HT1080 (cell line): ENCODE data around the gene CALM1. TPM values are rescaled to one million over a fixed set of nuclear protein-coding genes. Genes with fewer than 3 reads are reported as not detected.

Experiments used
- DNase-seq: peaks from one replicate; pipeline ENCODE4 v3.0.0-alpha.2; 2015; ENCODE audit warnings: low read depth
- total RNA-seq: library from RNA; depleted of rRNA; stranded (reverse); fragments of >200 nt; shearing (Covaris generic); gene quantifications from 2 replicates; pipeline ENCODE4 v1.2.3, GENCODE V29; 2014

CALM1 gene
- total RNA-seq, 1 experiment from 2014 or later: 648 TPM

GRCh38 chr14:90407230-90407629 is 10.4 kb downstream of the CALM1 start:
- no peak for DNase-seq

GRCh38 chr14:90408713-90409112 is 11.9 kb downstream of the CALM1 start:
- no peak for DNase-seq

DNA sequence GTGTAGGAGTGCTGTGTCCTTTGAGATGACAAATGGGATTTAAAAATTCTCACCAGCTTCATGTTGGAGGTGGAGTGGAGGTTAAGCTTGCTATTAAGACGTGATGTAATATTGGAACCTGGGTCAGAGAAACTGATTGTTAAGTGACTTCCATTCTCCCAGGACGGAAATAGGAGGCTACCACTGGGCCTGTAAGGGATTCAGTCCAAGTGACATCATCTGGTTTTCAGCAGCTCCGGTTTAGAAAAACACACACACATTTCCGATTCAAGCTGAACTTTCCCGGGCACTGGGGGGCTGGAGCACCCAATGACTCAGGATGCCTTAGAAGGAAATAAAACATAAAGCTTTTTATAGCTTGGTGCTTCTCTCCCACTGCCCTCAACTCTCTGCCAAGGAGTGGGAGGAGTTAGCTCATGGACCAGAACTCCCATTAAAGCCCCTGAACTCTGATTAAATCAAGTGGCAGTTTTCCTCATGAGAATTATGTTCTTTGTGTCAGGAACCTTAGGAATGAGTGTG is 12.4 kb downstream of the CALM1 start:
- DNase-seq: peak; percentile 99

- DNase-seq: no peak
Observed at GRCh38 chr14:90412058-90412457, 15.2 kb downstream of the CALM1 start.

DNA sequence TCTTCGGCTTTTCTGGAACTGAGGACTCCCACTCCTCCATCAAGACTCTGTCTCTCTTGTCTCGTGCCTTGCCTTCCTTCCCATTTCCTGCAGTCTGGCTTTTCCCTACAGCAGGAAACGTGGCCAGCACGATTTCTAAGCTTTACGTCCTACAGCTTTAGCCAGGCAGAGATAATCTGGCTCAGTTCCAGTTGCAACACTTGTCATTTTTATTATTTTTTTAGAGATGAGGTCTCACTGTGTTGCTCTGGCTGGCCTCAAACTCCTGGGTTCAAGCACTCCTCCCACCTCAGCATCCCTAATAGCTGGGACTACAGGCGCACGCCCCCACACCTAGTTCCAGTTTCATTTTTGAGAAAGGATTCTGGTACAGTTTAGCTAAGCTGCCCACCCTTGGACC is 19.9 kb downstream of the CALM1 start:
- DNase-seq: no peak

GRCh38 chr14:90418053-90418452 is 21.2 kb downstream of the CALM1 start:
- no peak for DNase-seq

DNA sequence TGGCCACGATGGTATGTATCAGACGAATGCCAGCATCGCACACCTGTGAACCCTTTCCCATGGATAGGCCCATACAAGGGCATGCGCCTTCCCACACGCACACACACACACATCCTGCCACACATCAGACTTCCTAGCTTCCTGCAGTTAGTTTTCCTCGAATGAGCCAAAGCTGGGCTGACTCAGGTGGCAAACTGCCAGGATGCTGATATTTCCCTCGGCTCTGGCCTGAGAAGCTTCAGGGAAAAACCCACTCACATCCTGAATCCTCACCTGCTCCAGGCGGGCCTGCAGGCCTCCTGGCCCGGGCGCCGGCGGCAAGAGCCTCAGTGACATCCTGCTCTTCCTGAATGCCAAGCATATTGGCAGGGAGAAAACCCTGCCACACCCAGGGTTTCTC is 22.4 kb downstream of the CALM1 start:
- peak; percentile 99 for DNase-seq

DNA sequence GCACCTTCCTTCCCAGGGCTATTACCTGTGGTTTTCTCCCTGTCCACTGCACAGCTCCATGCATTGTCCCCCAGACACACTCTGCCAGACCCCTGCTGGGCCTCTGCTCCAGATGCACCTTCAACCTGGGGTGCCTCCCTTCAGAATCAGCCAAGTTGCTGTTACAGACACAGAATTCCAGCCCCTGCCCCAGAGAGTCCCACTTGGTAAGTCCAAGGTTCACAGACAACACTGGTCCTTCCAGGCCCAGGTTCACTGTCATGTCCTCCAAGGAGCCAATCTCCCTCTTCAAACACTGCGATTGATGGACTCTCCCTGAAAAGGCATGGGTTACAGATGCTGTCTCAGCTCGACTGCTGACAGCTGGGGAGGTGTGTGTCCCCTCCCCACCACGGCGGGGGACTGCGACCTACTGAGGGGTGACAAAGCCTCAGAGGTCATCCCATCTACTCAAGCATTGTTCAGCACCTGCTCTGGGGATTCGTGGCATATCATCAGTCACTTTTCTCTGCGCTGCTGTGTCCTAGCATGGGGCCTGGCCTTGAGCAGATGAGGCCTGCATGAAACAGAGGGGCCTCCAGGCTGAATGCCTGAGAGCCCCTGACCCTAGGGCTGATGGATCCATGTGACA is 24.3 kb downstream of the CALM1 start:
- DNase-seq: no peak

GRCh38 chr14:90421632-90422020 is 24.8 kb downstream of the CALM1 start:
- DNase-seq: no peak

- DNase-seq: no peak
Observed at GRCh38 chr14:90423166-90423565, 26.3 kb downstream of the CALM1 start.

GRCh38 chr14:90424075-90424474 is 27.2 kb downstream of the CALM1 start:
- DNase-seq: no peak

- DNase-seq: no peak
Observed at GRCh38 chr14:90424686-90425372, 28.0 kb downstream of the CALM1 start.

DNA sequence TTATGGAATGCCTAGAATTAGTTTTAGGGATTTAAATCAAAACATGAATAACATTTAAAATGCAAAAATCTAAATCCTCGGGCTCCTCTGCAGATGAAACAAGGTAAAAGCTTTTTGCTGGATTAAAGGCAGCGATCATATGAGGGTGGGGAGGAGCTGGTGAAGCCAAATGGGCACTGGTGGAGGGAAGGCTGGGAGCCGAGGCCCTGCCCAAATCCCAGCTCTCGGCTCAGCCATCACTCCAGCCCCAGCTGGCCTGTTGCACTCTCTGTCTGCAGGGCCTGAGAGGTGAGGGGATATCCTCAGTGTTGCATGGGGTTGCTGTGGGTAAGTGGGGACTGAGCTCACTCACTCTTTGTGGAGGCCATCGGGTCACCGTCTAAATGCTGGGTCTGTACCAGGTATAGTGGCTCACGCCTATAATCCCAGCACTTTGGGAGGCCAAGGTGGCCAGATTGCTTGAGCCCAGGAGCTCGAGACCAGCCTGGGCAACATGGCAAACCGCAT is 28.6 kb downstream of the CALM1 start:
- no peak for DNase-seq

- DNase-seq: no peak
Observed at GRCh38 chr14:90426031-90426540, 29.3 kb downstream of the CALM1 start.

DNA sequence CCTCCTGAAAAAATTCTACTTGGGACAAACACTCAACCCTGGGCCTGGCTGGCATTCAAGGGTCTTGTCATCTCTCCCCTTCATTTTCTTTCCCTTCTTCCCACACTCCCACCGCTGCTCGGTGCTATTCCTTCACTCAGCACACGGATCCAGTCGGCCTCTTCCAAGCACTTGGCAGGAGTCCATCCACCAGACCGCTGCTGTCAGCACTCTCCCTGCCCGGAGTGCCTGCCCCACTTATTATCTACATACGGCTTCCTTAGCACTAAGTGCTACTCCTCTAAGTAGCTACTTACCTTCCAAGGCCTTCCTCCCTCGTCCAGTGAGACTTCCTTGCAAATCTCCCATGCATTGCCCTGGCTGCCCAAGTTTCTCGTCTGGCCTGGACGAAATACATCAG is 29.8 kb downstream of the CALM1 start:
- no peak for DNase-seq

GRCh38 chr14:90427848-90428426 is 31.1 kb downstream of the CALM1 start:
- DNase-seq: no peak

- no peak for DNase-seq
Observed at GRCh38 chr14:90428676-90429075, 31.8 kb downstream of the CALM1 start.

DNA sequence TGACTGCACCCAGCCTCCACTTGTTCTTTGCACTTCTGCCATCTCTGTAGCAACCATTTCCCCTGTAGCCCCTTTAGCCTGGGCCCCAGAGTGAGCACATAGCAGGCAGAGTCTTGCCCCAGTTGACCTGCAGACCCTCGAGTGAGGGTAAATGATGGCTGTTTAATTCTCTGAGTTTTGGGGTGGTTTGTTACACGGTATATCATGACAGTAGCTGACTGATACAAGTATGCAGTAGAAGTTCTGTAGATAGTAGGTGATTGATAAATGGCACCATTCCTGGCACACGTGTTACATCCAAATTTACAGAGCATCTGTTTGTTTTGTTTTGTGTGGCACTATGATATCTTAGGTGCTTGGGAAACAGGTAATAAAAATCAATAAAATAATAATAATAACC is 32.4 kb downstream of the CALM1 start:
- no peak for DNase-seq

- DNase-seq: no peak
Observed at GRCh38 chr14:90429754-90430153, 32.9 kb downstream of the CALM1 start.

DNA sequence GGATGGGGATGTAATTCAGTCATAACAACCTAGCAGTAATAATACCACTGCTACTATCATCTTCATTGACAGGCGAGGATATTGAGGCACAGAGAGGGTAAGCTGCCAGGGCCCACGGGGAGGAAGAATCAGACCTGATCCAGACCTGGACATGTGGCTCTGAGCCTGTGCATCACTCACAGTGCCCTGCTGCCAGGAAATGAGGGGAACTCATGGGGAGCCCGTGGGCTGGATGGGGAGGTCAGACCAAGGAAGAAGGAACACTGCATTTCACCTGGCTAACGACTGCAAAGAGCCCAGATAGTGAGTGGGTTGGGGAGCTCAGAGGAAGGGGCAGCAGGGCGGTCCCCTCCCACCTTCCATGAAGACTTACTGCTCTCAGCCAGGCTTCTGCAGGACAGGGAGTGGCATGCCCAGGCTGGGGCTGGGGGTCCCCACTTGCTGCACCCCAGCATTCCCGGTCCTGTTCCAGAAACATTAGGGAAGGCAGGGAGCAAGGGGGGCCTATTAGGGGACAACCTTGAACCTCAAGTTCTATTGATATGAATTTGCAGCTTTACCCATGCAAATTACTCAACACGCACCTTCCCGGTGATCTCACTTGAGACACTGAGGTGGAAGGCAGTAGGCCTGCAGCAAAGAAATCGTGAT is 37.7 kb downstream of the CALM1 start:
- no peak for DNase-seq

- DNase-seq: no peak
Observed at GRCh38 chr14:90438841-90439240, 42.0 kb downstream of the CALM1 start.

DNA sequence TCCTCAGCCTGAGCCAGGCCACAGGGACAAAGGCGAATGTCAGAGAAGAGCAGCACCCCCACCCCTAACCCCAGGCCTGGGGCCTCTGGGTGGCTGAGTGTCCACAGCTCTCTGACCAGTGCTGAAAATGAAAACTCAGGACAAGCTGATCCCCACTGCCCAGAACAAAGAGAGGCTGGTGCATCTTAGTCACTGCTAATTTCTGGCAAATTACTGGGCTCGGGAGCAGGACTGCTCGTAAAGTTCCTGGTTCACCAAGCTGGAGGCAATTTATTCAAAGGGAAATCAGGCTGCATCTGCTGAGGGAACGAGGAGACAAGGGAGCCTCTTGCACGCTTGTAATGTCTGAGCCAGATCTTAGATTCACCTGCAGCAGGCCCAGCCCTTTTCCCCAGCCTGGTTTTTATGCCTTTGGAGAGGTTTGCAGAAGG is 43.2 kb downstream of the CALM1 start:
- no peak for DNase-seq
